DMS 273 (cell line): ENCODE results near the gene GPS1.

Source experiments
- DNase-seq: peaks from one replicate; lab custom pipeline; 2025; ENCODE audit not compliant: unreplicated experiment; lab: John Stamatoyannopoulos, UW

Gene GPS1

DNA sequence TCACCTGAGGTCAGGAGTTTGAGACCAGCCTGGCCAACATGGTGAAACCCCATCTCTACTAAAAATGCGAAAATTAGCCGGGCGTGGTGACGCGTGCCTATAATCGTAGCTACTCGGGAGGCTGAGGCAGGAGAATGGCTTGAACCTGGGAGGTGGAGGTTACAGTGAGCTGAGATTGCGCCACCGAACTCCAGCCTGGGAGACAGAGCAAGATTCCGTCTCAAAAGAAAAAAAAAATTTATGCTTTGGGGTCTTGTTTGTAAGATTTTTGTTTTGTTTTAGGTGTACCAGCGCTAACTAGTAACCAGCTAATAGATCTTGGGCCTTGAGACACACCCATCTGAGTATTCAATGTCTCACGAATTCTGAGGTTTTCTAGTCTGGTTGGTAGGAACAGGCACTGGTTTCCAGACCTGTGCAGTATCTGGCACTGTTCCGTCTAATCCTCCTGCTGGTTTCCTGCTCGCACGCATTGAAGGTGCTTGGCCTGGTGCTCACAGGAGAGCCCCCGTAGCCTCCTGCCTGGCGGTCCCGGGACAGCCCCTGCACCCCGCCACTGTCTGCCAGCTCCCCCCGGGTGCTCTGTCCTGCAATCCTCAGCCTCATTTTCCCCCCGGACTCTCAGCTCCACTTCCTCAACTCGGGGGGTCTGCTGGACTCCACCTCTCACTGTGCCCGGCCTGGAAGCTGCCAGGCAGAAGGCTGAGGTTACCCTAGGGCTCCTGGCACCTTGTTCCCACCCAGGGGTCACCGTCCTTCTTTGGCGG, 24.5 kb downstream of the GPS1 start:
- DNase-seq, result peak; percentile 57

DNA sequence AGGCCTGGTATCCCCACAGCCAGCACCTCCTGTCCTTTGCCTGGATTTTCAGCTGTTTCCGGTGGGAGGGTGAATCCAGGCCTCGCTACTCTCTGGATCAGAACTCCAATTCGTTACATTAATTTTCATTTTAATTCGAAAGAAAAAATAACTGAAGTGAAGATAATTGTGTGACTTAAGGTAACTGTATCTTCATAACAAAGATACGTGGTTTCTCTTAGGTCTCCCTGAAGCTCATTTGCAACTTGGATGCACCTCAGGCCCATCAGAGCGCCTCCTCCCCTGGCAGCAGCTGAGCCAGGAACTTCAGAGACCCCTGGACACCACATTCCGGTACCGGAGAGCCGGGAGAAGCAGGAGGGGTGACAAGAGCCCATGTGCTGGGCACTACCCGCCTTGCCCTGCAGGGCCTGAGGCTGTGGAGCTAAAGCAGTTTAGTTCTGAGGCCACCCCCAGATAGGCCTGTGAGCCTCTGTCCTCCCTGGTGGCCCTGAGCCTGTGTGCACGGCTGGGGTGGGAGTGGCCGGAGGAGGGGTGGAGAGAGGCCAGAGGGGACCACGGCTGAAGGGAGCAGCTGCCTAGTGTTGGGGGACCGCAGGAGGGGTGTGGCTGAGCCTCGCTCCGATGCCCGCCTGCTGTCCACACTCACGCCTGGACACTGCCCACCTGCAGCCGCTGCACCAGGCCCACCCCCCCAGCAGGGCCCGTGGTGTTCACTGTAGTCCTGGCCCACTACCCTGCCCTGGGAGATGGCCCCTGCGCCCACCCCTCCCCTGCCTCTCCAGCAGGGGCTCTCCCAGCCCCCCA, 25.3 kb downstream of the GPS1 start:
- DNase-seq, result peak; percentile 52

DNA sequence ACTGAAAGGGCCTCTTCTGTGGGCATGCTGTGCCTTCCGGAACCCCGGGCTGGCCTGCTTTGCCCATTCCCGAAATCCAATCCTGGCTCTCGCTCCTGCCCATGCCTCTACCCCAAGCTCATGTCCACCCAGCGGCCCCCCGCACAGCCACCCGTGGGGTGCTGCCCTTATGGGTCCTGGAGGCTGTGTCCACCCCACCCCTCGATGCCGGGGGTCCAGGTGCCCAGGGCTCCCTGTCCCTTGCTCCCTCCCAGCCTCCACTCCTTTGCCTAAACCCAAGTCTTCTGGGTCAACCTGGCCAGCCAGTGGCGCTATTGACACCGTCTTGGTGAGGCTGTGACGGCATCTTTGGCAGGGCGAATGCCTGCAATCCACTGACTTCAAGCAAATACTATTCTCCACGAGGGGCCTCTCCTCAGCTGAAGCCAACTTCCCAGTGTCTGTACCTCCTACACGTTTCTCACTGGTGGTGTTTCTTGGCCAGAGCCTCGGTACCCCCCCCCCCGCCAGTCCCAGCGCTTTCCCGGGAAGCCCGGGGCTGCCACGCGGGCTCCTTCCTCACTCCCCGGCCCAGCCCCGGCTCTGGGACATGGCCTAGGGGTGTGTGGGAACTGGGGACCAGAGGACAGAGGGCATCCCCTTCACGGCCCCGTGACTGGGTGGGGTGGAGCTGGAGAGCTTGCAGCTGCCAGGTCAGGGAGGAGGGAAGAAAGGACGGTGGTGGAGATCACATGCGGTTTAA, 26.1 kb downstream of the GPS1 start:
- peak; percentile 47 for DNase-seq

DNA sequence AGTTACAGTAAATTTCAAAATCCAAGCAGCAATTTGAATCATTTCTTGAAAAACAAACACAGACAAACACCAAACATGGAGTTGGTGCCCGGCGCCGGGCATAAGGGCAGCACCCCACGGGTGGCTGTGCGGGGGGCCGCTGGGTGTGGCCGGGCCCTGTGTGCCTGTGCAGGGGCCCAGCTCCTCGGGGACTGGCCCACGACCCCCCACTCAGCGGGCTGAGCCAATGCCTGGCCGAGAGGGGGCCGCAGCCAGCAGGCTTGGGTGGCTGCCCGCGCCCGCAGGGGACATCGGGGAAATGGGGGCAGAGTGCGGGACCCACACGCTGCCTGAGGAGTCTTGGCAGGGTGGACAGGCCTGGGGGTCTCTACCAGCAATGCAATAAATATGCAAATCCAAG, 26.7 kb downstream of the GPS1 start:
- no peak for DNase-seq

DNA sequence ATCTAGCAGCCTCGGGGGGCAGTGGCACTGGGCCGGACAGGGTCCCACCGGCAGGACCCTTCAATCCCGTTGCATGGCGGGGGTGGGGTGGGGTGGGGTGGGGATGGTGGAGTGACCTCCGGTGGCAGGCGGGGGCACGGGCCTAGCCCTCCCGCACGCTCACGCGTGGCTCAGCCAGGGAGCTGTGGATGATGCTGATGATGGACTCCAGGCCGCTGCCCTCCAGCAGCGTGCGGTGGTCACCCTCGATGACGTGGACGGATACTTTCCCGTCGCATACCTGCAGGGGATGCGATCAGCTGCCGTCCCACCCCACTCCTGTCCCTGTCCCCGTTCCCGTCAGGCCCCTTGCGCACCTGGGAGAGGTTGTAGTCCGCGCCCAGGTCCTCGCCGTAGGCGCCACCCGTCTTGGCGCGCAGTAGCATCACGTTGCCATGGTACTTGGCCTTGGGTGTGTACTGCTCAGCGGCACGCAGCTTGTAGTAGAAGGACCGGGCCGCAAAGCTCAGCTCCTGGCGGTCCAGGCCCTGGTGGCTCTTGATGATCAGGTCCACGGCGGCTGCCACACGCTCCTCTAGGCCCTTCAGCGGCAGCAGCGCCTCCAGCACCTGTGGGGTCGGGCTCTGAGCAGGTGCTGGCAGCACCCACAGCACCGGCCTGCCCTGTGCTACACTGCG, 27.4 kb downstream of the GPS1 start:
- no peak for DNase-seq

DNA sequence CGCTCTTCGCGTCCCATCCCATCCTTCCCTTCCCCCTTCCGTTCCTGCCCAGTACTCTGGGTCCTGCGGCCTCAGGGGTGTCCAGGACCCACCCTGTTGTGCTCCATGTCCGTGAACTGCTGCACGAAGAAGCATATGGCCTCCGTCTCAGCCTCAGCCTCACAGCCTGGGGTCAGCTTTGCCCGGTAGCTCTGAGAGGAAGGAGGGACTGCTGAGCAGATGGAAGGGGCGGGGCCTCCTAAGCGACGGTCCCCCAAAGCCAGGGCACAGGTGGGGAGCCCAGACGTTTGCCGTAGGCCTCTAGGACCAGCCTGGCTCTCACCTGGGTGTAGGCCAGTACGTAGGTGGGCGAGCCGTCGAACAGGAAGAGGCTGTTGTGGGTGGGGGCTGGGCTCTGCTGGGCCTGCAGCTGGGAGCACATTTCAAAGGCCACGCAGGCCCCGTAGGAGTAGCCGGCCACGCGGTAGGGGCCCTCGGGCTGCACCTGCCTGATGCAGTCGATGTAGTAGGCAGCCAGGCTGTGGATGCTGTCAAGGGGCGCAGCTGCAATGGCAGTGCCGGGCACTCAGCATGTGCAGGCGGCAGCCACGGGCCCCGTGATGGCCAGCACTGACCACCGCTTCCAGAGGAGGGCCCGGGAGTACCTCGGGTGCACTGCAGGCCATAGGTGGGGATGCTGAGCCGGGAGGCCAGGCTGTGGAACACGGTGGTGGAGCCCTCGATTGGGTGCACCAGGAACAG, 28.5 kb downstream of the GPS1 start:
- no peak for DNase-seq

DNA sequence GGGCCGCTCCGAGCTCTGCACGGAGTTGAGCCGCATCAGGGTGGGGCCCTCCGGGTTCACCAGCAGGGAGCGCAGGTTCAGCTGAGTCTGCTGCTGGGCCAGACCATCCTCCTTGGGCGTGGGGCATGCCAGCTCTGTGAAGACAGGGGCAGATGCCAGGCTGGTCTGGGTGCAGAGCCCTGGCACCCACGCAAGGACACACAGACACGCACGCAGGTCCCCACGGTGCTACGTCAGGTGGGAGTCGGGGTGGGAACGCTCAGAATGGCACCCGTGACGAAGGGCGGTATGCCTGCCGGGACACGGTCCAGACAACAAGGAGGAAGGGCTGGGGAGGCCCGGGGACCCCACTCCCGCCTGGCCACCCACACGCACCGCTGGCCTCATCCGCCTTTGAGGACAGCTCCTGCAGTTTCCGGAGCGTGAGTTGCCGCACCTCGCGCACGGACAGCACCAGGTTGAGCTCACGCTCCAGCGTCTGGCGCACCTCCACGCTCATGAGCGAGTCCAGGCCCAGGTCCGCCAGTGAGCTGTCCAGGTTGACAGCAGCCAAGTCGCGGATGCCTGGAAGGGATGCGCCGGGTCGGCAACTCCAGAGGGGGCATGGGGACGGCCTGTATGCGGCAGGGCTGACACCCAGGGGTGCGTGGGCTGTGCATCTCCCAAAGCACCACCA, 29.2 kb downstream of the GPS1 start:
- no peak for DNase-seq

DNA sequence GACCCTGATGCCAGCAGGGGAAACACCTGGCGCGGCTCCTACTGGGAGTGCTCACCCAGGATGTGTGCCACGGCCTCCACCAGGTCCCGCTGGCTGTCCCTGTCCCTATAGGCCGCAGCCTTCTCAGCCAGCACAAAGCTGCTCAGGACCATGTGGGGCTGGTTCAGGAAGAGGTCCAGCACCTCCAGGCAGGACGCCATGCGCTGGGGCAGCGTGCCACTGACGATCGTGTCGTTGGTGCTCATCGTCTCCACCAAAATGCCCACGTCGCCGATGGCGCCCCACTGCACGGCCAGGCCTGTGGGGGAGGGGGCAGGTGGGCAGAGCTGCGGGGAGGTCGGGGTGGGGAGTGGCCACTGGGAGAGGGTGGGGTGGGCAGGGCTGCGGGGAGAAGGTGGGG, 29.8 kb downstream of the GPS1 start:
- DNase-seq, result no peak

DNA sequence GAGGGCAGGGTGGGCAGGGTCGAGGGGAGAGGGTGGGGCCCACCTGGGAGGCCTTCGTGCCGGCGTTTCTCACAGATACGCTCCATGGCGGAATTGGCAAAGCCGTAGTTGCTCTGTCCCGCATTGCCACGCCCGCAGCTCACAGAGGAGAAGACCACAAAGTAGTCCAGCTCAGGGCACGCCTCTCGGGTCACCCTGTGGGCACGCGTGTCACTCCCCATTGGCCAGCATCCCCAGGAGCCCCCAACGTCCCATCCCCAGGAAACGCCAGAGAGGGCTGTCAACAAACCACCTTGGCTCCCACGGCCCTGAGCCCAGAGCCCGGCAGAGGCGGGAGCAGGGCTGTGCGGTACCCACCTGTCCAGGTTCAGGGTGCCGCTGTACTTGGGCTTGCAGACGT, 30.3 kb downstream of the GPS1 start:
- no peak for DNase-seq

DNA sequence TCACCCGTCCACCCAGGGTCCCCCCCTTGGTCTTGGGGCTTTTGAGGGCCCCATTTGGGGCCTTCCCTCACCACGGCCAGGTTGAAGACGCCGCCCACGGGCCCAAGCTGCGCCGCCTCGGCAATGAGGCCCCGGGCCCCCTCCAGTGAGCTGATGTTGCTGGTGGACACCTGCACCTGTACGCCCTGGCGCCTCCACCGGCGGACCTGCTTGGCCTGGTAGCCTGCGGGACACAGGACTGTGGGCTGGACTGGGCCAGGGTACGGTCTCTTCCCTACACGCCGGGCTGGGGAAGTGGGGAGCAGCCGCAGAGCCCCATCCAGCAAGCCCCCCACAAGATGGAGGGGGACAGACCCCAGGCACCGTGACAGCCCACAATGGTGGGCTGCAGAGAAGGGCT, 30.8 kb downstream of the GPS1 start:
- no peak for DNase-seq

DNA sequence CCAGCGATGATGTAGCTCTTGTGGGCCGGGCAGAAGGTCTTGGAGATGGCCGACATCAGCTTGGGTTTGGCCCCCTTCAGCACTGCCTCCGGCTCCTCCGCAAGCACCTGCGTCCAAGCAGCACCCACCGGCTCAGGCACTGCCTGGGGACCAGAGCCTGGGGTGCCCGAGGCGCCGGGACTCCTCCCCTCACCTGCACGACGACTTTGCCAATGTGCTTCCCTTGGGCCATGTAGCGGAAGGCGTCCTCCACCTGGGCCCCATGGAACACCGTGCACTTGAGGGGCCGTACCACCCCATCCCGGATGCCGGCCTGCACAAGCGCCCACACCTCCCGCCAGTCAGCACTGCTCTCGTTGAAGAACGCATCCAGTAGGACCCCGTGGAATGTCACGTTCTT, 31.3 kb downstream of the GPS1 start:
- DNase-seq, result no peak

DNA sequence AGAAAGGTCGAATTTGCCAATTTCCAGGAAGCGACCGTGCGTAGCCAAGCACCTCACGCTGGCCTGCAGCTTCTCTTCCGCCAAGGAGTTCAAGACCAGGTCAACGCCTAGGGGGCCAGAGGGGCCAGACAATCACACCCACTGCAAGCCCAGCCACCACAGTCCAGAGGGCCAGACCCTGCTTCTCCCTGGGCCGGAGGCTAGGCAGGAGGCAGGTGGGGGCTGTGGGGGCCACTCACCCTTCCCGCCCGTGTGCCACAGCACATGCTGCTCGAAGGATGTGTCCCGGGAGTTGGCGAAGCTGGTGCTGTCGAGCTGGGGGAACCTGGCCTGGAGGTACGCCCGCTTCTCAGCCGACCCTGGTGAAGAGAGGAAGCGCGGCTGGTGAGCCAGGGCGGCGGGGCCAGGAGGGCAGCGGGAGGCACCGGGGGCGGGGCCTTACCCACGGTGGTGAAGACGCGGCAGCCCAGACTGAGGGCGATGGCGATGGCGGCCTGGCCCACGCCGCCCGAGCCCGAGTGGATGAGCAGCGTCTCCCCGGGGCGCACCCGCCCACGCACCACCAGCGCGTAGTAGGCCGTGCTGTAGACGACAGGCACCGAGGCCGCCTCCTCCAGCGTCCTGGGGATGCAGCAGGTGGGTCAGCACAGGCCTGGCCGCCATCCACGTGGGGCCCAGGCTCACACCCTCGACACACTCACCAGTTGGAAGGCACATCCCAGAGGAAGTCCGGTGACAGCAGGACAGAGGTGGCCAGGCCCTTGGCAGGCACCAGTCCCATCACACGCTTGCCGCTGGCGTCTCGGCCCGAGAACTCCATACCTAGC, 32.0 kb downstream of the GPS1 start:
- no peak for DNase-seq

DNA sequence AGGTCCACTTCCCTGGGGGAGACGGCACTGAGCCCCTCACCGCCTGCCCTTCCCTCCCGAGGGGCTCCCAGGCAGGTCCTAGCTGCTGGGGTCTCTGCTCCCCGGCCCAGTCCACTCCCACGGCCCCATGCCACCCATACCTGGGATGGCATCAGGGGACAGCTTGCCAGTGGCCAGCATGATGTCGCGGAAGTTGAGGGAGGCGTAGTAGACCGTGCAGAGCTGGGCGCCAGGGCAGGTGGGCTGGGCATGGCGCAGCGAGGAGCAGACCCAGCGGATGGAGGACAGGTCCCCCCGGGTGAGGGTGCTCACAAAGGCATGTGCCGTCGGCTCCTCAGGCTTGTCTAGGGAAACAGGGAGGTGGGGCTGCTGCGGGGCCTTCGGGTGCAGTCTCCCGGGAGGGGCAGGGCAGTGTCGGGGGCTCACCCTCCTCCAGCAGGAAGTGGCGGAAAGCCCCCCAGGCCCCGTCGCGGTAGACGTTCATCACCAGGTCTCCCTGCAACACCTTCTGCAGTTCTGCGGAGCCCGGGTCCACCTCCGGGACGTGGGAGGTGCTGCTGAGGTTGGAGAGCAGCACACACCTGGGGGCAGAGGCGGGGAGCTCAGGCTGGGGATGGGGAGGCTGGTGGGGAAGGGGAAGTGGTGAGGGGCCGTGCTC, 32.8 kb downstream of the GPS1 start:
- DNase-seq, result no peak

DNA sequence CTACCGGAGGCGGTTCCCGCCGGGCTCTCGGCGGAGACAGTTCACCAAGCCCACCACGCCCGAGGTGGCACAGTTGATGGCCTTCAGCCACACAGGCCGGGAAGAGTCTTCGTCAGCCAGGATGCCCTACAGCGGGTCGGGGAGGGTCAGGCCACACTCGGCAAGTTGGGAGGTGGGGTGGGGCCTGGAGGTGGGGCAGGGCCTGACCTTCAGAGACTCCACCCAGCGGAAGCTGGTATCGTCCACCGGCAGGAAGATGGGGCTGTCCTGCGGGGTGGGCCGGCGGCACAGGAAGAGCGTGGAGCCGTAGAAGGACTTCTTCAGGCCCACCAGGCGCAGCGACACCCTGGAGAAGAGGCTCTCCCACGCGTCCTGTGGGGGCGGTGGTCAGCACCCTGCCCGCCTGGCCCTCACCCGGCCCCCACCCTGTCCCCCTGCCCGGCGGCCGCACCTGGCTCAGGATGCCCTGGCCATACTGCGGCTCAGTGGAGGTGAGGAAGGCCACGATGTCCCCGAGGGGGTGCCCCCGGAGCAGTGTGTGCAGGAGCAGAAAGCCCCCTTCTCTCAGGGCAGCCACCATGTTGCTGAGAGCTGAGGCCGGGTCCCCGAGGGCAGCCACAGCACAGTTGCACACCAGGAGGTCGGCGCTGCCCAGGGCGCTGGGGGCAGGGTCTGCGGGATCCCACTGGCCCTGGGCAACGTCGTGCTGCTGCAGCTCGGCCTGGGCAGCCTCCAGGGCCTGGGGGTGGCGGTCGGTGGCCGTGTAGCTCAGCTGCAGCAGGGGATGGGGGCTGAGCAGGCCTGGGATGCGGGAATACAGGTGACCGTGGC, 33.5 kb downstream of the GPS1 start:
- DNase-seq, result no peak

DNA sequence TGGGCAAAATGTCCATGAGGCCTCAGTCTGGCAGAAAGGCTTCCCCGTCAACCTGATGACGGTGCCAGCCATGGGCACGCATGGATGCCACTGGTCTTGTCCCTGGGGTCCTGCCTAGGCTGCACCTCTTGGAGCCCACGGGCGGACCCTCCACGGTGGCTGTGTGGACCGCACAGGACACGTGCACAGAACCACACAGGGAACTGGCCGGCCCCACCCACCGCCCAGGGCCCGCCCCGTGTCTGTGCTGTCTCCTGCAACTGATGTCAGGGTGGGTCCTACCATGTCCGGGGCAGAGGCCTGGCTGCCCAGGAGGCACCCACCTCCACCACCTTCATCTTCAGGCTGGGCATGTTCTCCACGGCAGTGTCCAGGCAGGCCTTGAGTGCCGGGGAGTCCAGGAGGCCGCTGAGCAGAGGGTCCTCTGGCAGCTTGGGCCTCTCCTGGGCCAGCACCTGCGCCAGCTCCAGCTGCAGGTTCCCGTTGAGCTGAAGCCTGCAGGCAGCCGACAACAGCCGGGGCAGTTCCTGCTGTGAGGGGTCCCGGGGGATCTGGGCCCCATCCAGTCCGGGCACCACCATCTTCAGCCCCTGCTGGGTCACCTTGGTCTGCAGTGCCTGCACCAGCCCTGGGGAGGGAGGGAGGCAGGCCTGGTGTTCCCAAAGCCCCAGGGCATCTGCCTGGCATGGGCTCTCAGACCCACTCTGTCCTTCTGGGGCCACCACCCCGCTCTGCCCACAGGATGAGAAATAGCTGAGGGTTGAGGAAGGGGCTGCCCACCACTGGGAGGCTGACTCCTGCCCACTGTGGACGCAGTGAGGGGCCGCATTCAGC, 34.5 kb downstream of the GPS1 start:
- no peak for DNase-seq

DNA sequence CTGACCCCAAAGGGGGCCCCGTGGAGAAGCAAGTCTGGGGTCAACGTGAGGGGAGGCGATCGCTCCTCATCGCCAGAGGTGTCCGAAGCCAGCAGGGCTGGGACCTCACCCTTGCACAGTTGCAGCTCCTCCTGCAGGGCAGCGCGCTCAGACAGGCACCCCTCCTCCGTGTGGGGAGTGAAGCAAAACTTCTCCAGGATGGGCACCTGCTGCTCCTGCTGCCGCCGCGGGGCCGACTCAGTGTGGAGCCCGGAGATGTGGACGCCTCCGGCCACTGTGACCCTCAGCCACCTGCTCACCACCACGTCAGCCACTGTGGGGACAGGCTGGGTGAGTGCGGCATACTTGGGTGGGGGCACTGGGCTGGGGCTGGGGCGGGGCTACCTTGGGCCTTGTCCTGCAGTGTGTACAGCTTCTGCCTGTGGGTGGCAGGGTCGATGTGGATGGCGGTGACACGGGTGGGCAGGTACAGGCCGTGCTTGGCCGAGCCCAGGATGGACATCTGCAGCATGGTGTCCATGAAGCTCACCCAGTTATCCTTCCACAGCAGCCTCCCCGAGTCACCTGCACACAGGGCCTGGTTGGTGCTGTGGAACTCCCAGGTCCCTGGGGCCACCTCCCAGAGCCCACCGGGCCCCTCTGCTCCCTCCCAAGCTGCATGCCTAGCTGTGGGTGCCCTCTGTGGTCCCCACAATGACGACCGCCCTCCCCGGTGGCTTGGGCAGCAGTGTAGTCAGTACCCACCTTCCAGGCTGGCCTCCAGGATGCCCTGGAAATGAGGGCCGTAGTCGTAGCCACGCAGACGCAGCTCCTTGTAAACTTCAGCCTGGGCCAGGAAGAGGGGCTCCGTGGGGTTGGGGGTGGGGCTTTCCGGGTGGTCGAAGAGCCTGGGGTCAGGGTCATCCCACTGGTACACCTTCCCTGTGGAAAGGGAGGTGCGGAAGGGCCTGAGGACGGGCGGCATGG, 35.5 kb downstream of the GPS1 start:
- no peak for DNase-seq
